Activated naive CD8-positive, alpha-beta T cell treated with anti-CD3 and anti-CD28 coated beads, Interleukin-2, amount 50 U/mL, for 24 hours (primary cell): ENCODE results near the gene INHBA.

Experiments
- ATAC-seq: fragments of 150-1000 bp; cut with Tn5 transposase; one replicate; pipeline ENCODE4 v1.10.0; 2021
- DNase-seq: peaks from one replicate; pipeline ENCODE4 v3.0.0; 2021
- H3K27ac Mint-ChIP-seq: one replicate; pipeline ENCODE4 v1.8.0; 2021; ENCODE audit warnings: mild to moderate bottlenecking, mixed read lengths
- H3K27me3 Mint-ChIP-seq: one replicate; pipeline ENCODE4 v1.8.0; 2021; ENCODE audit warnings: mixed read lengths
- H3K36me3 Mint-ChIP-seq: one replicate; pipeline ENCODE4 v1.8.0; 2021; ENCODE audit warnings: low read depth, mixed read lengths
- H3K4me1 Mint-ChIP-seq: one replicate; pipeline ENCODE4 v1.8.0; 2021; ENCODE audit warnings: mixed read lengths
- H3K4me3 Mint-ChIP-seq: one replicate; pipeline ENCODE4 v1.8.0; 2021; ENCODE audit warnings: mild to moderate bottlenecking, moderate library complexity, mixed read lengths
- H3K9me3 Mint-ChIP-seq: one replicate; pipeline ENCODE4 v1.8.0; 2021; ENCODE audit warnings: mixed read lengths

INHBA gene

DNA sequence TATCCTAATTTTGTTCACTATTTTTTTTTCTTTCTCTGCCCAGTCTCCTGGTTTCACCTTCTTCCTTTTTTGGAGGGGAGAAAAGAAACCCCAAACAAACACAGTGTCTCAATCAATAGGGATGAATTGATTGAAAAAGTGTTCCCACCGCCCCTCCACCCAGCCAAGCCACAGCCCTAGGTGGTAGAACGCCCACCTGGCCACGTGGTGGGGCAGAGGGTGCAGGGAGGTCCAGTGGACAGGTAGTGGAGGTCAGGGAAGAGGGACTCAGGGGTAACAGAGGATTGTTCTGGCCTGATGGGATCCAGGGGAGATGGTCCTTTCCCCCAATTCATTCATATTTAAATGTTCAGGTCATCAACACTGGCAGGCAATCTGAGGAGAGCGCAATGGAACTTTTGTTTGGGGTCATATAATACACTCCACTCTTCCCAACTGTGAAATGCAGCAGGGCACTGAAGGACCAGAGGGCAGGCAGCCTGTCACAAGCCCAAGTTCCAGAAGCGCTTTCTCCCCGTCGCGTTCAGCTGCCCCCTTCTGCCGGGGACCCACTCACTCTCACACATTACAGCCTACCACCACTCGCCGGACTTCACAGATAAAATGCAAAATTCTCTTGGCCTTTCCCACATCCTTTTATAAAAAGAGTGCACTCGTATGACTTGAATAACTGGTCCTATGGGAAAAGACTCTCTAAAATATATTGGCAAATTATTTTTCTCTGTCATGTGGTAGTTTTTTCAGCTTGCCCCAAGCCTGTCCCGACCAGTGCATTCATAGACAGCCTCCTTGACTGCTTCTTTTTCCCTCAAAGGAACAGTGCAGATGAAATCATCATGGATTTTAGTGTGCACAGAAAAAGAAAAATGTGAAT lies 1.6 kb downstream of the INHBA start:
- Mint-ChIP-seq H3K4me3 (no peak overlapping the region), H3K36me3 (no peaks in the 10 kb centered on the region)

DNA sequence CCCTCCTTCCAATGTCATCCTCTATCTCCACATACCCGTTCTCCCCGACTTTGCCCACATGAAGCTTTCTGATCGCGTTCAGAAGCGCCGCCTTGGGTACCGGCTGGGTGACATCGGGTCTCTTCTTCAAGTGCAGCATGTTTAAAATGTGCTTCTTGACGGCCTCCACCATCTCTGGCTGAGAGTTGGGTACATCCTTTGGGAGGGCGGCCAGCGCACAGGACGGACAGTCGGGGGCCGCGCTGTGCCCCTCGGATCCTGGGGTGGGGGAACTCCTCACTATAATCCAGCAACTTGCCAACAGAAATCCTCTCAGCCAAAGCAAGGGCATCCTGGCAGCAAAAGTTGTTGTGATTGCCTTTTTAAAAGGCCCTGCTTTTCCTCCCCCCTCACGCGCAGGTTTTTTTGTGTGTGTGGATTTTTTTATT lies 2.8 kb downstream of the INHBA start:
- no peak for ATAC-seq
- Mint-ChIP-seq H3K4me3 (no peak overlapping the region), H3K27ac (no peak overlapping the region), H3K36me3 (no peaks in the 10 kb centered on the region), H3K9me3 (no peaks in the 10 kb centered on the region), H3K4me1 (peaks cover 12% of the 10 kb centered on the region), H3K27me3 (peaks cover 68% of the 10 kb centered on the region)
- DNase-seq, result no peak

More for the DNA sequence above, 1.6 kb downstream of the INHBA start:
- Mint-ChIP-seq H3K4me1 (peaks cover 22% of the 10 kb centered on the region), H3K27ac (no peak overlapping the region), H3K27me3 (peaks cover 67% of the 10 kb centered on the region), H3K9me3 (no peaks in the 10 kb centered on the region)
- ATAC-seq (no peak), DNase-seq (no peak)

GRCh38 chr7:41699516-41699915 lies 3.4 kb downstream of the INHBA start:
- H3K27ac Mint-ChIP-seq, result no peak overlapping the region
- DNase-seq (no peak), ATAC-seq (no peak)
- H3K4me1 Mint-ChIP-seq, result peaks cover 10% of the 10 kb centered on the region
- peaks cover 66% of the 10 kb centered on the region for H3K27me3 Mint-ChIP-seq
- H3K4me3 Mint-ChIP-seq, result no peak overlapping the region
- H3K9me3 Mint-ChIP-seq, result no peaks in the 10 kb centered on the region
- no peaks in the 10 kb centered on the region for H3K36me3 Mint-ChIP-seq

- Mint-ChIP-seq H3K4me1 (peaks cover 8% of the 10 kb centered on the region), H3K36me3 (no peaks in the 10 kb centered on the region), H3K27me3 (peaks cover 60% of the 10 kb centered on the region), H3K9me3 (no peaks in the 10 kb centered on the region), H3K4me3 (no peak overlapping the region), H3K27ac (no peak overlapping the region)
- ATAC-seq, result no peak
- no peak for DNase-seq
Observed at GRCh38 chr7:41698726-41699125, 4.2 kb downstream of the INHBA start.

DNA sequence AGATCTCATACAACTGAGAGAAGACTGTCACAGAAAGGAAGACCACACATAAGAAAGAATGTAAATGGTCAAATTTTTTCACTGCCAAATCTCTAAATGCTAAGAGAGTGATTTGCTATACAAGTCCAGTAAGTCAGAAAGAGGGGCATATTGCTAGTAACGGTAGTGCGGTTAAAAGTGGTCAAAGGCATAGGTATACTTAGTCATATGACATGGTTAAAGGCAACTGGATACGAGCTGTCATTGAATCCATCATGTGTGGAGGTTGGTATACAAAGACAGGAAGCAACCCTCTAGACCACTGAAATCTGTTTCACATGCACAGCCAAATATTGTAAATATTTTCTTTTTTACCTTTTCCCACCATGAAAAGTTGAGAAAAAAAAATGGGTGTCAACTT lies 4.8 kb downstream of the INHBA start:
- DNase-seq (no peak), ATAC-seq (no peak)
- H3K27ac Mint-ChIP-seq, result no peak overlapping the region
- no peaks in the 10 kb centered on the region for H3K9me3 Mint-ChIP-seq
- H3K36me3 Mint-ChIP-seq, result no peaks in the 10 kb centered on the region
- H3K27me3 Mint-ChIP-seq, result peaks cover 57% of the 10 kb centered on the region
- no peak overlapping the region for H3K4me3 Mint-ChIP-seq
- peaks cover 8% of the 10 kb centered on the region for H3K4me1 Mint-ChIP-seq

- peak; percentile 28 for DNase-seq
- H3K4me1 Mint-ChIP-seq, result peaks cover 8% of the 10 kb centered on the region
- H3K27me3 Mint-ChIP-seq, result peaks cover 49% of the 10 kb centered on the region
- H3K4me3 Mint-ChIP-seq, result no peak overlapping the region
- no peaks in the 10 kb centered on the region for H3K36me3 Mint-ChIP-seq
- no peaks in the 10 kb centered on the region for H3K9me3 Mint-ChIP-seq
- no peak overlapping the region for H3K27ac Mint-ChIP-seq
- ATAC-seq, result no peak
Observed at GRCh38 chr7:41696323-41696916, 6.5 kb downstream of the INHBA start.

DNA sequence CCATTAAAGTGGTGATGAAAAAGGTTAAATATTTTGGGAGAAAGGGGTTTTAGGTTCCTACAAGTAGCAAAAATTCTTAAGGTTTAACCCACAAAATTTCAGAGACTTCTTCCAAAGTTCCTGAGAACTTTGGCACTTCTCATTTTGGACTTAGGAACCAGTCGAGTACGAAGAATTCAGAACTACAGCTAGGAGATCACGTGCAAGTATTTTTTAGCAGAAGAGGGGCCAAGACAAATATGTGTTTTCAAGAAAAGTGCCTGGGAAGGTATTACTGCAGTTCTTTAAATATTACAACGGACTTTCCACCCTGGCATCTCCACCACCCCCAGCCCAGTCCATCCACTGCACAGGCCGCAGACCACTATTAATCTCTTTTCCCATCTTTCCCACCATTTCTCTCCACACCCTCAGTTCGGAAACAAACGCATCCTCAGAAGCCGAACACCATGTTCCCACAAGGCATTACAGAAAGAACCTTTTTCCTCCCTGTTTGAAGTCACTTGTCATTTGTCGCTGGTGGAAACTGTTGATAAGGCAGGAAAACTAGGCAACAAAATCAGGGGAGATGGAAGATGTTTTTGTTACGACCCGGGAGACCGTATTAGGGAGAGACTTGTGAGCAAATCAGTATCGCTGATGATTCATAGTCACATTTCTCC lies 7.1 kb downstream of the INHBA start:
- Mint-ChIP-seq H3K9me3 (no peaks in the 10 kb centered on the region), H3K4me1 (peaks cover 8% of the 10 kb centered on the region), H3K4me3 (no peak overlapping the region), H3K36me3 (no peaks in the 10 kb centered on the region), H3K27me3 (peaks cover 43% of the 10 kb centered on the region), H3K27ac (no peak overlapping the region)
- DNase-seq (no peak), ATAC-seq (no peak)

- no peak for DNase-seq
- Mint-ChIP-seq H3K4me1 (peaks cover 2% of the 10 kb centered on the region), H3K27me3 (peaks cover 35% of the 10 kb centered on the region), H3K4me3 (no peak overlapping the region), H3K27ac (no peak overlapping the region), H3K36me3 (no peaks in the 10 kb centered on the region), H3K9me3 (no peaks in the 10 kb centered on the region)
- no peak for ATAC-seq
Observed at GRCh38 chr7:41694495-41694894, 8.4 kb downstream of the INHBA start.

- ATAC-seq, result no peak
- no peaks in the 10 kb centered on the region for H3K4me1 Mint-ChIP-seq
- H3K4me3 Mint-ChIP-seq, result no peak overlapping the region
- peaks cover 25% of the 10 kb centered on the region for H3K27me3 Mint-ChIP-seq
- H3K27ac Mint-ChIP-seq, result no peak overlapping the region
- H3K9me3 Mint-ChIP-seq, result no peaks in the 10 kb centered on the region
- no peak for DNase-seq
- no peaks in the 10 kb centered on the region for H3K36me3 Mint-ChIP-seq
Observed at GRCh38 chr7:41693150-41693997, 9.5 kb downstream of the INHBA start.

- no peaks in the 10 kb centered on the region for H3K9me3 Mint-ChIP-seq
- peaks cover 19% of the 10 kb centered on the region for H3K27me3 Mint-ChIP-seq
- DNase-seq (no peak), ATAC-seq (no peak)
- no peak overlapping the region for H3K27ac Mint-ChIP-seq
- H3K4me1 Mint-ChIP-seq, result no peaks in the 10 kb centered on the region
- H3K4me3 Mint-ChIP-seq, result no peak overlapping the region
- no peaks in the 10 kb centered on the region for H3K36me3 Mint-ChIP-seq
Observed at GRCh38 chr7:41692251-41692650, 10.6 kb downstream of the INHBA start.

DNA sequence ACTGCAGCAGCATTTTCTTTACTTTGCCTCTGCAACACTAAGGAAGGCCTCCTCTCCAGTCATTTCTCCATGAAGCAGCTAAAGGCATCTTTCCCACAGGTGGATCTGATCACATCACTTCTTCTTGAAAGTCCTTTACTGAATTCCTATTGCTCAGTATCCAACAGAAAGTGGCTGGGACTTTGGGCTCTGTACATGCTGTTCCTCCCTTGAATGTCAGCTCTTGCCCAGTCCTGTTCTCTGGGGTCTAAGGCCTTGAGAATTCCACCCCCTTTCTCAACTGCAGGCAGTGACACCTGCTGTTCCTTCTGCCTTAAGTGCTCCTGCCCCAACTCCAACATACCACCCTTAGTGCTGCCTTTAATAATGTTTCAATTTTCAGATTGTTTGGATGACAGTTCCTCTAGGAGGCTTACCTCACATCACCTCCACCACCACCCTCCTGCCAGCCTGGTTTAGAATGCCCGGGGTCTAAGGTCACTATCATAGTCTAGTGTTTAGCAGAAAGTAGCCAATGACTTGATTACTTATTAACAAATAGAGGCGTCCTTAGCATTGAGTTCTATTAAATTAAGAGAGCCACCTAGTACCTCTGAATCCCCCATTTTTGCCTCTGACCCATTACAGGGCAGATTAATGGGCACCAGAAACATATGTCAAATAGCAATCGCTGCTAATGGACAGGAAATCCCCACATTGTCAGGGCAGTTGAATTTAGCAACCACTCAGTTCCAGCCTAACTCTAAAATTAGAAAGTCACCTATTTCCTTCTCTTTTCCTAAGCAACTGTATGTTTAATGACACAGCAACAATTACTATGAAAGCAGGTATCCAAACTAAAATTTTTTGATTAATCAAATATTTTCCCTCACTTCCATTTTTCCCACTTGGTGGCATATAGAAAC lies 11.4 kb downstream of the INHBA start:
- no peak for ATAC-seq
- no peaks in the 10 kb centered on the region for H3K9me3 Mint-ChIP-seq
- no peak overlapping the region for H3K4me3 Mint-ChIP-seq
- H3K4me1 Mint-ChIP-seq, result no peaks in the 10 kb centered on the region
- H3K27me3 Mint-ChIP-seq, result peaks cover 15% of the 10 kb centered on the region
- no peak for DNase-seq
- no peaks in the 10 kb centered on the region for H3K36me3 Mint-ChIP-seq
- H3K27ac Mint-ChIP-seq, result no peak overlapping the region

GRCh38 chr7:41689815-41690214 lies 13.1 kb downstream of the INHBA start:
- peaks cover 3% of the 10 kb centered on the region for H3K27me3 Mint-ChIP-seq
- no peaks in the 10 kb centered on the region for H3K36me3 Mint-ChIP-seq
- DNase-seq (no peak), ATAC-seq (no peak)
- no peaks in the 10 kb centered on the region for H3K9me3 Mint-ChIP-seq
- no peaks in the 10 kb centered on the region for H3K4me1 Mint-ChIP-seq
- no peak overlapping the region for H3K4me3 Mint-ChIP-seq
- no peak overlapping the region for H3K27ac Mint-ChIP-seq

DNA sequence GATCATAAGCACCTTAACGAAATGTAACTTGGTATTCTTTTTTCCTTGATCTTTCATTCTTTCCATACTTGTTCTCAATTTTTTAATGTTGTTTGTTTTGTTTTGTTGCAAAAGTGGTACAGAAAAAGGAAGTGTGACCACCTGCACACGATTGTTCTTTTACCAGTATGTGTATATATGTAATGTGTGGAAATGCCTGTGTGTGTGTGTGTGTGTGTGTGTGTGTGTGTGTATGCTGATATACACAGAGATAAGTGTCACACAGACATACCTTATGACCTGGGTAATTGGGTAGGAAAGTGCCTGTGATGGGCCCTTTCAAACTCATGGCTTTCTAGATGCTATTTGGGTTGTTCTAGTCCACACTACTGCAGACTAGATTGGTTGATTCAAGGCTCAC lies 14.0 kb downstream of the INHBA start:
- Mint-ChIP-seq H3K27me3 (peaks cover 3% of the 10 kb centered on the region), H3K4me3 (no peak overlapping the region), H3K27ac (no peak overlapping the region), H3K9me3 (no peaks in the 10 kb centered on the region), H3K36me3 (no peaks in the 10 kb centered on the region), H3K4me1 (no peaks in the 10 kb centered on the region)
- ATAC-seq (no peak), DNase-seq (no peak)
